Subcutaneous adipose tissue (tissue), 4 donors: ENCODE data around the gene SAAL1. TPM values are rescaled to one million over a fixed set of nuclear protein-coding genes. Genes with fewer than 3 reads are reported as not detected.

Experiments
- CTCF ChIP-seq: fragments of 450-650 bp; IDR thresholded peaks from one replicate; pipeline ENCODE4 v1.5.1; 2016; ENCODE audit warnings: low read depth, mild to moderate bottlenecking, control low read depth, antibody characterized with exemption, moderate library complexity
- total RNA-seq, 4 donors: library from RNA; depleted of rRNA; stranded (reverse); fragments of >200 nt; gene quantifications; one replicate each; pipeline ENCODE4 v1.1.0, GENCODE V29; 2016

Gene SAAL1
- total RNA-seq, 4 donors from 2014 or later: 10.8 to 15.6 (median 13.3) TPM

GRCh38 chr11:18135308-18135707 lies 29.4 kb upstream of the SAAL1 start:
- no peak for TF ChIP-seq CTCF

- TF ChIP-seq CTCF: no peak
Observed at GRCh38 chr11:18132341-18132740, 26.5 kb upstream of the SAAL1 start, which contains the start of gene MRGPRX3. Gene MRGPRX3, plus strand, starts transcription at chr11:18132571. Its CDS starts 4,632 bp downstream, at chr11:18137203.

- TF ChIP-seq CTCF: no peak
Observed at GRCh38 chr11:18115360-18116127, 9.7 kb upstream of the SAAL1 start.

GRCh38 chr11:18111005-18111404 lies 5.1 kb upstream of the SAAL1 start:
- TF ChIP-seq CTCF: no peak

- no peak for TF ChIP-seq CTCF
Observed at GRCh38 chr11:18108254-18108653, 2.4 kb upstream of the SAAL1 start.

GRCh38 chr11:18106688-18107087 lies 806 bp upstream of the SAAL1 start:
- no peak for TF ChIP-seq CTCF

- no peak for TF ChIP-seq CTCF
Observed at GRCh38 chr11:18105086-18105801, 638 bp downstream of the SAAL1 start.
